ENCODE results near the gene DIDO1. TPM values are rescaled to one million over a fixed set of nuclear protein-coding genes. Genes with fewer than 3 reads are reported as not detected.

Gene DIDO1
- total and polyA plus RNA-seq, 2 of the 13 experiments (the other 11 are each of a cell fraction or from before 2014, with no cell fraction given), result 75.0 to 75.1 TPM

GRCh38 chr20:62952968-62953838 is 26.9 kb upstream of the DIDO1 start (continued):
- TF ChIP-seq ZNF800 (CRISPR knock-in tag; IDR thresholded peaks at IDR 0.05), result no peak; the same call in none of the 2 replicates
- TF ChIP-seq REPIN1 (CRISPR knock-in tag; IDR thresholded peaks at IDR 0.05; ENCODE audit: borderline replicate concordance, low read depth), result peak; percentile 79
- TF ChIP-seq EED (CRISPR knock-in tag; IDR thresholded peaks at IDR 0.05), result peak; percentile 73
- peak; percentile 64; the same call in 1 of the 2 replicates for TF ChIP-seq ZMAT3 (CRISPR knock-in tag; conservative IDR thresholded peaks at IDR 0.05)
- TF ChIP-seq BRF2 (CRISPR knock-in tag; IDR thresholded peaks at IDR 0.05), result peak; percentile 39; the same call in 1 of the 2 replicates
- TF ChIP-seq SMARCC2 (IDR thresholded peaks at IDR 0.05), result no peak
- no peak for TF ChIP-seq SNAPC2 (CRISPR knock-in tag; IDR thresholded peaks at IDR 0.05)
- TF ChIP-seq ATRX (CRISPR knock-in tag; IDR thresholded peaks at IDR 0.05; ENCODE audit: borderline replicate concordance), result no peak
- no peak for TF ChIP-seq CEBPG (CRISPR knock-in tag; IDR thresholded peaks at IDR 0.05)
- peak; percentile 19; the same call in 1 of the 2 replicates for TF ChIP-seq ZNF12 (CRISPR knock-in tag; IDR thresholded peaks at IDR 0.05)
- no peak for TF ChIP-seq GLMP (CRISPR knock-in tag; IDR thresholded peaks at IDR 0.05; ENCODE audit: borderline replicate concordance)
- TF ChIP-seq RAD21 (CRISPR knock-in tag; IDR thresholded peaks at IDR 0.05), result peak; percentile 6; the same call in 1 of the 2 replicates
- peak; percentile 87; the same call in 1 of the 2 replicates for TF ChIP-seq PCBP1 (IDR thresholded peaks at IDR 0.05; ENCODE audit: borderline replicate concordance, low read depth, low read length)
- no peak for TF ChIP-seq FIP1L1 (IDR thresholded peaks at IDR 0.05; ENCODE audit: borderline replicate concordance, insufficient read depth, low read depth, low read length)
- 0 out of 2 replicates have a peak, but pooled peaks have one; percentile 15 for TF ChIP-seq ATF2 (CRISPR knock-in tag; IDR thresholded peaks at IDR 0.05)
- peak; percentile 82; the same call in 1 of the 2 replicates for TF ChIP-seq KLF11 (CRISPR knock-in tag; IDR thresholded peaks at IDR 0.05)
- TF ChIP-seq PATZ1 (CRISPR knock-in tag; IDR thresholded peaks at IDR 0.05), result peak; percentile 25; the same call in 1 of the 2 replicates
- TF ChIP-seq KAT8 (CRISPR knock-in tag; IDR thresholded peaks at IDR 0.05), result no peak

All from HepG2 (cell line).